Right hindlimb (tissue), 1 donor: ENCODE results near the gene ZNF319.

Source experiments
- DNase-seq: peaks from one replicate; pipeline ENCODE4 v3.0.0-alpha.2; 2018

Gene ZNF319

GRCh38 chr16:58020628-58021521 is 20.4 kb upstream of the ZNF319 start:
- DNase-seq, result peak; percentile 74

- DNase-seq, result peak; percentile 3
These were observed 19.5 kb upstream of the ZNF319 start for GRCh38 chr16:58019866-58020538.

GRCh38 chr16:58018803-58019202 is 18.3 kb upstream of the ZNF319 start:
- peak; percentile 13 for DNase-seq

DNA sequence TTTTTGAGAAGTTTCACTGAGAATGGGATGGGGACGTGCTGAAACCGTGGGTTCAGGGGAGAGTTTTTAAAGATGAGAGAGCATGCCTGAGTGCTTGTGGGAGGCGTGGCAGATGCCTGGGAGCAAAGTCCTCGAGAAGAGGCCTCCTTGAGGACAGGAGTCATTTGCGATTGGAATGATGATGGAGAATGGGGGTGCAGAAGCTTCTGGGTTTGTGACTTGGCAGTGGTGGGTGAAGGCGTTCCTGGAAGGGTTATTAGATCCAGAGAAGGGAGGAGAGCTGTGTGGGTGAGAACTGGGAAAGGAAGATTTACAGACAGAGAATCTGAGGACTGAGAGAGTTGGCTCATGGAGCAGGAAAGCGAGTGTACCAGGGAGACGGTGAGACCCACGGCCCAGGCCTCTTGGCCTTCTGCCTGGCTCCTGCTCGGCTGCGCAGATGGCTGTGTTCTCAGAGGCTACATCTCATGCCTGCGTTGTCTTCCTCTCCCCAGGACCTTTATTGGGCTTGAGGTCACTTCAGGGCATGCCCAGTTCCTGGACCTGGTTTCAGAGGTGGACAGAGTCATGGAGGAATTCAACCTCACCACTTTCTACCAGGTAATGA is 16.5 kb upstream of the ZNF319 start:
- DNase-seq, result peak; percentile 11

- no peak for DNase-seq
These were observed 12.9 kb upstream of the ZNF319 start for GRCh38 chr16:58013201-58013956.

DNA sequence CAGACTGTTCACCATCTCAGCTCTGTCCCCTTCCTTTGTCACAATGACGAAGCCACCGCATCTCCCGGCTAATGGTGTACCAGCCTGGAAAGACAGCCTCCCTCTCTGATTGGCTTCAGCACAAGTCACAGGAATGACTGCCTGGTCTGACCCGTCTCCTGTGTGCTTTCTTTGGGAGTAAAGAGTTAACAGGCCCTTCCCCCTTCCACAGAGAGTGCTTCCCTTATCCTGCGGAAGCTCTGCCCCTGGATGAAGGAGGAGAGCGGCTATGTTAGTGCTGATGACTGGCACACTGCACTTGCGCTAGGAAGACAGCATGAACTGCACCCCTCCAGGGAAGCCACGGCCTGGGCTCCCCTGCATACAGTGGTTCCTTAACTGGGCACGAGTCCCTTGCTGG is 12.0 kb upstream of the ZNF319 start:
- peak; percentile 15 for DNase-seq

DNA sequence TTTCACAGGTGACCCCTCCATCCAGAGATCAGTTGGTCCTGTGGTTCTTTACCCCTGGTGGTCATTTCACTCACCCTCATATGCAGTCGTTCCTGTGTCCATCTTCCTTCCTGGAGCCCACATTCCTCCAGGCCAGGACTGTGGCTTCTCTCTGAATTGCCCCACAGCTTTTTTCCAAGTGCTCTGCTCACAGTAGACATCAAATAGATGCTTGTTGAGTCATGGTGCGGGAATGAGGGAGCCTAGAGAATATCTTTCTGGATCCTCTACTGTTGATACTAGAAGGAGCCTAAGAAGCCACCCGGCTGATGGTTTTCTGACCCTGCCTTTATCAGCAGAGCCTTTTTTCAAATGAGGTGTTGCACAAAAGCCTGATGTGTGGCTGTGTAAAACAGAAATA is 11.2 kb upstream of the ZNF319 start:
- DNase-seq, result no peak

DNA sequence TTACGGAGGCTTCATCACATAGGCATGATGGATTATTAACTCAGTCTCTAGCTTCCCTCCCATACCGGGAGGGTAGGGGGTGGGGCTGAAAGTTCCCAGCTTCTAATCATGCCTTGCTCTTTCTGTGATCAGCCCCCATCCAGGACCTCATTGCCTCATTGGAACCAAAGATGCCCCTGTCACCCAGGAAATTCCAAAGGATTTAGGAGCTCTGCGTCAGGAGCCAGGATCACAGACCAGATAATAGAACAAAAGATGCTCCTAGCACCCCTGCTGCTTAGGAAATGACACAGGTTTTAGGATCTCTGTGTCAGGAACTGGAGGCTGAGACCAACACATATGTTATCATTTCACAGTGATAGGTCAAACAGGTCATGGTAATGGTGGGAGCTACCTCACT is 10.4 kb upstream of the ZNF319 start:
- DNase-seq, result peak; percentile 10

- peak; percentile 7 for DNase-seq
These were observed 9.5 kb upstream of the ZNF319 start for GRCh38 chr16:58009856-58010416.

GRCh38 chr16:58004736-58005135 is 4.3 kb upstream of the ZNF319 start:
- DNase-seq, result peak; percentile 8

DNA sequence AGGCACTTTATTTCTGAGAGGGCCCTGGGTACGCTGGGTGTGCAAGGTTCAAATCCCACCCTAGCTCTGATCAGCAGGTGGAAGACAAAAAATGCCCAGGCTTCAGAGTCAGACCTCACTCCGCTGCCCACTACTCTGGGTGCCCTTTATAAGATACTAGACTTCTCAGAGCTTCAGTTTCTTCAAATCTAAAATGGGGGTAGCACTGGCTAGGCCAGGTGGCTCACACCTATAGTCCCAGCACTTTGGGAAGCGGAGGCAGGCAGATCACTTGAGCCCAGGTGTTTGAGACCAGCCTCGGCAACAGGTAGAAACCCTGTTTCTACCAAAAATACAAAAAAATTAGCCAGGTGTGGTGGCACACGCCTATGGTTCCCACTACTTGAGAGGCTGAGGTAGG is 2.5 kb upstream of the ZNF319 start:
- DNase-seq, result no peak

- peak; percentile 15 for DNase-seq
These were observed 1.9 kb upstream of the ZNF319 start for GRCh38 chr16:58002416-58002800.

DNA sequence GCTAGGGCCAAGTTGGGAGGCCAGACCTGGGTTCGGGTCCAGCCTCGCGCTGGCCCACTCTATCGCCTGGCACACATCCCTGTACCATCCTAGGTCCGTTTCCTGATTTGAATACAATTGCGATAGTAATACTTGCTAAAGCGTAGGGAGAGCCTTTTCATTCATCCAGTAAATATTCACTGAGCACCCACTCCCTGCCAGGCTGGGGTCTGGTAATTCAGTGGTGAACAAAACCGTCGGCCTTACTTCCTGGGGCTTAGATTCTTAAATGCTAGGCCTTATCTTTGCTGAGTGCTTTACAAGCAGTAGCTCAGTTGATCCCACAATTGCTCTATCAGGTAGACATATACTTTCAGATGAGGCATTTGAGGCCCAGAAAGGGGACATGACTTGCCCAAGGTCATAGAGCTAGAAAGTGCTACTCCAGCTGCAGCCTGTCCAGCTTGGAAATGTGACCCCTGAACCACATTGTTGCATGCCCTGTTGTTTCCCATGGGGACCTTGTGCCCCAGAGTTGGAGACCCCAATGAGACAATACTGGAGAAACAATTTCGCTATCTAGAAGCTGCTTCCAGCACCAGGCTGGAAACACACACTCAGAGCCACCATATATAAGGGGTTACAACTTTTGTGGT is 1.4 kb upstream of the ZNF319 start:
- DNase-seq, result peak; percentile 7

DNA sequence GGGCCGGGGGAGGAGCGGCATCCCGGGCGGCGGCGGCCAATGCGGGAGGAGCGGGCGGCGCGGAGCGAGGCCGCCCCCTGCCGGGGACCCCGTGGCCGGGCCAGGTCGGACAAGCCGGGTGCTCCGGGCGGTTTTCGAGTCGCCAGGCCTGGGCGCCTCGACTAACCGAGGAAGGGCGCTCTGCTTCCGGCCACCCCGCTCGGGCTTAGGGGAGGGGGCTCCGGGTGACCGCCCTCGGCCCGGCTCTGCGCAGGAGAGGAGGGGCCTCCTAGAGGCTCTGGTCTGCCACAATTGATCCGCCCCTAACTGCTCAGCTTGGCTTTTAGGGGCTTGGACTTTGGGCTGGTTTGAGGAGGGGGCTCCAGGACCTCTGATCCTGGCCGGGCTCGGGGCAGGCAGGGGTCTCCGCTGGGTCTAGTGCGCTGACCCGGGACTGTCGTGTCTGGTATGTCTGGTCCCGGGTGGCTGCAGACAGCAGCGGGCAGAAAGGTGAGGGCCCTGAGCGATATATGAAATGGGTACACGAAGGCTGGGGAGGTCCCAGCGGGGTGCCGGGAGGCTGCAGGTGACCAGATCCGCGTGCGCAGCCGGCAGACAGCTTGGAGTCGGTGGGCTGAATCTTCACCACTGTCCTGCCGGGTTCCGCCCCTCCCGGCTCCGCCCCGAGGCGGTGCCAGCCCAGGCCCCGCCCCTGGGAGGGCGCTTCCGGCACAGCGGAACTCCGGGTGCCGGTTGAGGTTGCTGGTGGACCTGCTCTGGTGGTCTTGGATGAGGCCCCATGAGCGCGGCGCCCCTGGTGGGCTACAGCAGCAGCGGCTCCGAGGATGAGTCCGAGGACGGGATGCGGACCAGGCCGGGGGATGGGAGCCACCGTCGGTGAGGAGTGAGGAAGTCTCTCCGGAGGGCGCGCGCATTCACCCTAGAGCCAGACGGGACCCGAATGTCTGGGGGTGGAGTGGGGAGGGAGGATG is 519 bp upstream of the ZNF319 start, which contains the start of gene USB1:
Gene USB1 (plus strand): TSS at position 702 of the 971 bp plus-strand sequence. CDS start 77 bp downstream, at position 779.
- DNase-seq, result peak; percentile 91

DNA sequence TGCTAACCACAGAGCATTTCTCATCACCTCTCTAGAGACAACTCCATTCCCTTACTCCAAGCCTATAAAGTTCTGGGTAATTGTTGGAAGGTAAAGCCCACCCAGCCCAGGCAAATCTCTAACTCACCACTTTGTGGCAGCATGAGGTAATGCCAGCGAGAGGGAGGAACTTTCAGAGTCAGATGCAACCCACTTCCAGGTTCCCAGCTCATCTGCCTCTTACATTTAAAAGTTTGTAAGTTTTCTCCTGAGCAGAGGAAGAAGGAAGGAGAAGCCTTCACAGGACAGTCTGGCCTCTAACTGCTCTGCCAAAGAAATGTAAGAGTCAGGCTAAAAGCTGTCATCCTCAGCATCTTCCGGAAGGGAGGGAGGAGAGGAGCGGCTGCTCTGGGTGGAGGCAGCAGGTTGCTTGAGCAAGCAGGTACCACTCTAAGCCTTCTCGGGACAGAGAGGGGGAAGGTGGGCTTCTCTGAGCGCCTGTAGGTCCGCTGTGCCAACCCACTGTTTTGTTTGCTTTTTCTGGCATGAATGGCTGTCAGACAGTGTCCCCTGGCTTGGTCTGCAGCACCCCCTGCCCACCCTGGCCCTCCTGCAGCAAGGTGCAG is 1.0 kb downstream of the ZNF319 start:
- peak; percentile 31 for DNase-seq

DNA sequence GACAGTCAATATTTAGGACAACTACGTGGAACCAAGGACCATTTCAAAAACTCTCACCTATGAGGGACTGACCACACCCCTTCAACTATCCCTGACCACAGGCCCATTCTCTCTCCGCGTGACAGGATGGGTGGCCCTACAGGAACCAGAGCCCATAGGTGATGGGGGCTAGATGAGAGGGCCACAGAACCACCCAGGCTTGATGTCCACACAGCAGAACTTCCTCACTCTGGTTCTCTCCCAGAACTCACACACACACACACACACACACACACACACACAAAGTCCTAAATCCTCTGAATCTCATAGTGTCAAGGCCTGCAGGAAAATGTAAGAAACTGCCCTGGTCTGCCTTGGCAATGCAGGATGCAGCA is 1.5 kb downstream of the ZNF319 start:
- DNase-seq, result no peak

DNA sequence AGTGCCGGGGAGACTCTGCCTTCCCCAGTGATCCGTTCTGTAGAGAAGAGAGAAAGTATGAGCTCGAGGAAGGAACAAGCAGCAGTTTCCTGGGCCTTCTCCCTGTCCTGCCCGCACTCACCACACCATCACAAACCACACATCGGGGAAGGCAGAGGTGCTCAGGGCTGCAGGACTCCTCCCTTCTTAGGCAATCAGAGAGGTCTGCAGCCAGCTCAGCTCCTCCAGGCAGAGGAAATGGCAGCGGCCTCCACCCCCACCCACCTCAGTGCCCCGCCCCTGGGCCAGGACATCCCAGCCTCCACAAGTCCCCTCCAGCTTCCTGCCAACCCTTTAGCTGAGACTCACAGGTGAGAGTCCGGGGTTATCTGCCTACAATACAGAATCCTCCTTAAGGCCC is 2.0 kb downstream of the ZNF319 start:
- DNase-seq, result no peak

DNA sequence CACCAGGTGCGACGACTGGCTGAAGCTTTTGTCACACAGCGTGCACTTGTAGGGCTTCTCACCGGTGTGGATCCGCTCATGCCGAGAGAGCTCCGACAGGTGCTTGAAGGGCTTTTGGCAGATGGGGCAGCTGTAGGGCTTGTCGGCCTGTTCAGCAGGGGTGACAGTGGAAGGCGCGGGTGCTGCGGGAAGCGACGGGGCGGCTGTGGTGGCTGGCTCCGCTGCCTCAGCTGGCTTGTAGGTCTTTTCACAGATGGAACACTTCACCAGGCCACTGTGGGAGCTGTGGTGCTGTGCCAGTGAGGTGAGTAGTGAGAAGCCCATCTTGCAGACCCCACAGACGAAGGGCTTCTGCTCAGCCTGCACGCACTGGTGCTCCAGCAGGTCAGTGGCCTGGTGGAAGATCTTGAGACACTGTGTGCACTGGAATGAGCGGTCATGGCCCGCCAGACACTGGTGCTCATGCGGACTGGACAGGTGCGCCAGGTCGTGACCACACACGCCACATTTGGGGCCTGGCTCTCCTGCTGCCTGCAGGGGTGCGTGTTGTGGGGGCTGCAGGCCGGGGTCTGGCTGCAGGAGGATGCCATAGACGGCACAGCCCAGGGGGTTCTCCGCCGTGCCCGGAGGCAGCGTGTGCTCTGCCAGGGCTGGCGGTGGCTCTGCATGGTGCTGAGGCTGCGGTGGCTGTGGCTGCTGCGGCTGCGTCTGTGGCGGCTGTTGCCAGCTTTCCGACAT is 2.8 kb downstream of the ZNF319 start:
- DNase-seq, result no peak

DNA sequence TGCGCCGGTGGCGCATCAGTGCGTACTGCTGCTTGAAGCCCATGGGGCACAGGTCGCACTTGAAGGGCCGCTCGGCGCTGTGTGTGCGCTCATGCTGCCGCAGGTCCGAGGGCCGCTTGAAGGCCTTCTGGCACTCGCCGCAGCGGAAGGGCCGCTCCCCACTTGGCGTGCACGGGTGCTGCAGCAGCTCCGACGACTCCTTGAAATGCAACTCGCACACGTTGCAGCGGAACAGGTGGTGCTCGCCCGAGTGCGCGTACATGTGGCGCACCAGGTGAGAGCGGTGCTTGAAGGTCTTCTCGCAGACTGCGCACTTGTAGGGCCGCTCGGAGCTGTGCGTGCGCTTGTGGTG is 3.3 kb downstream of the ZNF319 start:
- DNase-seq, result no peak
